Suprapubic skin (tissue), 4 donors: ENCODE results near the gene ADGRF4. TPM values are rescaled to one million over a fixed set of nuclear protein-coding genes. Genes with fewer than 3 reads are reported as not detected.
A peak's percentile ranks its signal among the peaks of the same experiment; 100 is the strongest.

Experiments used
- DNase-seq, 2 donors: peaks; one replicate each; pipeline ENCODE4 v3.0.0-alpha.2; 2019; ENCODE audit warnings: low spot score in 2 of 2
- H3K27ac ChIP-seq: fragments of 200-600 bp; sonication (generic); one replicate; pipeline ENCODE4 v1.5.1; 2019
- H3K27me3 ChIP-seq: fragments of 200-600 bp; sonication (generic); one replicate; pipeline ENCODE4 v1.5.1; 2019
- H3K36me3 ChIP-seq: fragments of 200-600 bp; sonication (generic); one replicate; pipeline ENCODE4 v1.5.1; 2019
- H3K4me1 ChIP-seq: fragments of 200-600 bp; sonication (generic); one replicate; pipeline ENCODE4 v1.5.1; 2019
- H3K4me3 ChIP-seq: fragments of 200-600 bp; sonication (generic); one replicate; pipeline ENCODE4 v1.5.1; 2019; ENCODE audit warnings: mild to moderate bottlenecking
- H3K9me3 ChIP-seq: fragments of 200-600 bp; sonication (generic); one replicate; pipeline ENCODE4 v1.5.1; 2019
- CTCF ChIP-seq, 2 donors: fragments of 200-600 bp in 1 of 2; fragments of 450-650 bp in 1 of 2; sonication (generic) in 1 of 2; IDR thresholded peaks; one replicate each; pipeline ENCODE4 v1.5.1; 2016 to 2019; ENCODE audit warnings: antibody characterized with exemption in 2 of 2, mild to moderate bottlenecking in 1 of 2, moderate library complexity in 1 of 2
- EP300 ChIP-seq: sonication (generic); formaldehyde crosslinking; IDR thresholded peaks from one replicate; pipeline ENCODE4 v1.6.1; 2017; ENCODE audit warnings: antibody characterized with exemption
- POLR2A ChIP-seq, 2 donors: fragments of 450-650 bp; IDR thresholded peaks; one replicate each; pipeline ENCODE4 v1.6.1; 2017; ENCODE audit warnings: antibody characterized with exemption in 2 of 2, mild to moderate bottlenecking in 2 of 2, moderate library complexity in 2 of 2
- POLR2AphosphoS5 ChIP-seq, 3 donors: sonication (generic); formaldehyde crosslinking; IDR thresholded peaks; one replicate each; pipeline ENCODE4 v1.6.1; 2017; ENCODE audit warnings: antibody characterized with exemption in 3 of 3
- WGBS: methylation state at CpG from one replicate; pipeline ENCODE4 v1.1.5; 2018; 5-methylcytosine and 5-hydroxymethylcytosine counted together
- total RNA-seq, 4 donors: library from RNA; depleted of rRNA; stranded (reverse); fragments of >200 nt; gene quantifications; one replicate each; pipeline ENCODE4 v1.1.0, GENCODE V29; 2016

The ADGRF4 gene
- total RNA-seq, 4 donors from 2014 or later, result 38.9 to 74.3 (median 45.3) TPM

- no peak overlapping the region for H3K4me3 ChIP-seq
- no peaks in the 10 kb centered on the region for H3K4me1 ChIP-seq
- no peaks in the 10 kb centered on the region for H3K36me3 ChIP-seq
- 73% methylated on average over 1 of the region's 1 CpG for WGBS
- TF ChIP-seq CTCF (IDR thresholded peaks at IDR 0.05) (no peak), POLR2AphosphoS5 (IDR thresholded peaks at IDR 0.05) (no peak), POLR2A (IDR thresholded peaks at IDR 0.05) (no peak), EP300 (no peak)
- DNase-seq, result no peak
- no peaks in the 10 kb centered on the region for H3K27me3 ChIP-seq
- no peaks in the 10 kb centered on the region for H3K9me3 ChIP-seq
- H3K27ac ChIP-seq, result peak overlapping the region; percentile 41
Observed at GRCh38 chr6:47681201-47681990, 17.0 kb upstream of the ADGRF4 start.

- TF ChIP-seq EP300 (no peak), POLR2A (IDR thresholded peaks at IDR 0.05) (no peak), POLR2AphosphoS5 (IDR thresholded peaks at IDR 0.05) (no peak), CTCF (IDR thresholded peaks at IDR 0.05) (no peak)
- Histone ChIP-seq H3K27me3 (no peaks in the 10 kb centered on the region), H3K36me3 (no peaks in the 10 kb centered on the region), H3K4me3 (no peak overlapping the region), H3K9me3 (no peaks in the 10 kb centered on the region), H3K27ac (no peak overlapping the region), H3K4me1 (no peaks in the 10 kb centered on the region)
- DNase-seq, result no peak
- 79% methylated on average over 1 of the region's 1 CpG for WGBS
Observed at GRCh38 chr6:47686411-47686810, 12.0 kb upstream of the ADGRF4 start.

- no peak overlapping the region for H3K27ac ChIP-seq
- no peaks in the 10 kb centered on the region for H3K36me3 ChIP-seq
- 93% methylated on average over 2 of the region's 2 CpGs for WGBS
- no peaks in the 10 kb centered on the region for H3K4me1 ChIP-seq
- H3K27me3 ChIP-seq, result no peaks in the 10 kb centered on the region
- H3K4me3 ChIP-seq, result no peak overlapping the region
- no peaks in the 10 kb centered on the region for H3K9me3 ChIP-seq
- DNase-seq, result no peak
- TF ChIP-seq EP300 (no peak), POLR2A (IDR thresholded peaks at IDR 0.05) (no peak), POLR2AphosphoS5 (IDR thresholded peaks at IDR 0.05) (no peak), CTCF (IDR thresholded peaks at IDR 0.05) (no peak)
Observed at GRCh38 chr6:47687432-47687831, 10.9 kb upstream of the ADGRF4 start.

- no peaks in the 10 kb centered on the region for H3K4me1 ChIP-seq
- TF ChIP-seq EP300, result no peak
- TF ChIP-seq POLR2A (IDR thresholded peaks at IDR 0.05), result no peak
- TF ChIP-seq POLR2AphosphoS5 (IDR thresholded peaks at IDR 0.05), result no peak
- TF ChIP-seq CTCF (IDR thresholded peaks at IDR 0.05), result no peak
- no peak overlapping the region for H3K4me3 ChIP-seq
- H3K27me3 ChIP-seq, result no peaks in the 10 kb centered on the region
- WGBS, result 63% methylated on average over 2 of the region's 2 CpGs
- no peaks in the 10 kb centered on the region for H3K9me3 ChIP-seq
- no peaks in the 10 kb centered on the region for H3K36me3 ChIP-seq
- no peak for DNase-seq
- H3K27ac ChIP-seq, result no peak overlapping the region
Observed at GRCh38 chr6:47690214-47690613, 8.2 kb upstream of the ADGRF4 start.

- H3K27me3 ChIP-seq, result no peaks in the 10 kb centered on the region
- TF ChIP-seq EP300 (no peak), CTCF (IDR thresholded peaks at IDR 0.05) (no peak), POLR2A (IDR thresholded peaks at IDR 0.05) (no peak), POLR2AphosphoS5 (IDR thresholded peaks at IDR 0.05) (no peak)
- 87% methylated on average over 2 of the region's 2 CpGs for WGBS
- no peak overlapping the region for H3K4me3 ChIP-seq
- DNase-seq, result no peak
- no peaks in the 10 kb centered on the region for H3K4me1 ChIP-seq
- no peaks in the 10 kb centered on the region for H3K36me3 ChIP-seq
- H3K27ac ChIP-seq, result no peak overlapping the region
- H3K9me3 ChIP-seq, result no peaks in the 10 kb centered on the region
Observed at GRCh38 chr6:47690791-47691190, 7.6 kb upstream of the ADGRF4 start.
